ENCODE measurements around the gene UBTF.

DNA sequence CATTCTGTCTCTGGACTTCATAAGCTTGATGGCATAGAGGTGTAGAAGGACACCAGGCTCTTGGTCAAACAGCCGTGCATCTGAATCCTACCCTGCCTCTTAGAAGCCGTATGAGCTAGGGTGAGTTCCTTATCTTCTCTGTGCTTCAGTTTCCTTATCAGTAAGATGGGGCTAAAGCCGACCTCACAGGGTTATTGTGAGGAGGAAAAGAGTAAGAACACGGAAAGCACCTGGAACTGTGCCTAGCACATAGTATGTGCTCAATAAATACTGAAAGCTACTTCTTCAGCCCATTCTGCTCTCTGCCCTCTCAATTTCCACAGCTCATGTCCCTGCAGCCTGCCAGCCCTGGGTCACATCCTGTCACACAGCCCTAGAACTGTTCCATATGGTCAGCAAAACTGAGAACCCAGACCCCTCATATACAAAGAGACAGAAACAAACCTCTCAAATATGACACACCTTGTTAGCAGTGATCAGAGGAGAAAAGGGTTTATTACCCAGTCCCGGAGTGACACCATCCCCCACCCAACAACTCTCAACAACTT lies 17.0 kb upstream of the UBTF start:
- TF ChIP-seq POLR2A (IDR thresholded peaks at IDR 0.05) (no peak), EP300 (IDR thresholded peaks at IDR 0.05) (no peak)
- TF ChIP-seq, protein P1, sequence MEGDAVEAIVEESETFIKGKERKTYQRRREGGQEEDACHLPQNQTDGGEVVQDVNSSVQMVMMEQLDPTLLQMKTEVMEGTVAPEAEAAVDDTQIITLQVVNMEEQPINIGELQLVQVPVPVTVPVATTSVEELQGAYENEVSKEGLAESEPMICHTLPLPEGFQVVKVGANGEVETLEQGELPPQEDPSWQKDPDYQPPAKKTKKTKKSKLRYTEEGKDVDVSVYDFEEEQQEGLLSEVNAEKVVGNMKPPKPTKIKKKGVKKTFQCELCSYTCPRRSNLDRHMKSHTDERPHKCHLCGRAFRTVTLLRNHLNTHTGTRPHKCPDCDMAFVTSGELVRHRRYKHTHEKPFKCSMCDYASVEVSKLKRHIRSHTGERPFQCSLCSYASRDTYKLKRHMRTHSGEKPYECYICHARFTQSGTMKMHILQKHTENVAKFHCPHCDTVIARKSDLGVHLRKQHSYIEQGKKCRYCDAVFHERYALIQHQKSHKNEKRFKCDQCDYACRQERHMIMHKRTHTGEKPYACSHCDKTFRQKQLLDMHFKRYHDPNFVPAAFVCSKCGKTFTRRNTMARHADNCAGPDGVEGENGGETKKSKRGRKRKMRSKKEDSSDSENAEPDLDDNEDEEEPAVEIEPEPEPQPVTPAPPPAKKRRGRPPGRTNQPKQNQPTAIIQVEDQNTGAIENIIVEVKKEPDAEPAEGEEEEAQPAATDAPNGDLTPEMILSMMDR (IDR thresholded peaks at IDR 0.05): no peak
